Neural progenitor cell (in vitro differentiated cells): ENCODE measurements around the gene OXT. TPM values are rescaled to one million over a fixed set of nuclear protein-coding genes. Genes with fewer than 3 reads are reported as not detected.

Experiments
- DNase-seq: peaks from one replicate; pipeline ENCODE4 v3.0.0-alpha.2; 2016; ENCODE audit warnings: low spot score
- H2AFZ ChIP-seq: fragments of 200-600 bp; sonication (generic); replicated peaks from 2 replicates; pipeline ENCODE4 v1.6.1; 2016; ENCODE audit warnings: antibody characterized with exemption
- H3F3A ChIP-seq: fragments of 200-600 bp; sonication (generic); 2 replicates; pipeline ENCODE4 v1.6.1; 2016; ENCODE audit warnings: antibody characterized with exemption, low read depth
- H3K27ac ChIP-seq: fragments of 200-600 bp; sonication (generic); 2 replicates; pipeline ENCODE4 v1.5.1; 2016; ENCODE audit warnings: mild to moderate bottlenecking
- H3K27me3 ChIP-seq: fragments of 200-600 bp; sonication (generic); 2 replicates; pipeline ENCODE4 v1.6.1; 2016; ENCODE audit warnings: mild to moderate bottlenecking, moderate library complexity
- H3K36me3 ChIP-seq: fragments of 200-600 bp; sonication (generic); 2 replicates; pipeline ENCODE4 v1.5.1; 2016
- H3K4me1 ChIP-seq: fragments of 200-600 bp; sonication (generic); 2 replicates; pipeline ENCODE4 v1.6.1; 2016; ENCODE audit warnings: mixed run types
- H3K4me2 ChIP-seq: fragments of 200-600 bp; sonication (generic); 2 replicates; pipeline ENCODE4 v1.6.1; 2016
- H3K4me3 ChIP-seq: fragments of 200-600 bp; sonication (generic); 2 replicates; pipeline ENCODE4 v1.5.1; 2016
- H3K79me2 ChIP-seq: fragments of 200-600 bp; sonication (generic); 2 replicates; pipeline ENCODE4 v1.6.1; 2016; ENCODE audit warnings: low read depth
- H3K9ac ChIP-seq: fragments of 200-600 bp; sonication (generic); 2 replicates; pipeline ENCODE4 v1.6.1; 2016
- H3K9me3 ChIP-seq: fragments of 200-600 bp; sonication (generic); 2 replicates; pipeline ENCODE4 v1.5.1; 2016; ENCODE audit warnings: low read depth
- H4K20me1 ChIP-seq: fragments of 200-600 bp; sonication (generic); 2 replicates; pipeline ENCODE4 v1.6.1; 2016; ENCODE audit warnings: low read depth
- H3K27ac Mint-ChIP-seq: 3 replicates; pipeline ENCODE4 v1.8.0; 2021; ENCODE audit warnings: mixed read lengths
- H3K27me3 Mint-ChIP-seq: 2 replicates; pipeline ENCODE4 v1.8.0; 2022; ENCODE audit warnings: low read depth, mild to moderate bottlenecking, inconsistent platforms, moderate library complexity, mixed read lengths; ENCODE audit not compliant: insufficient read depth
- H3K36me3 Mint-ChIP-seq: 3 replicates; pipeline ENCODE4 v1.8.0; 2021; ENCODE audit warnings: mixed read lengths
- H3K4me1 Mint-ChIP-seq: 3 replicates; pipeline ENCODE4 v1.8.0; 2021; ENCODE audit warnings: mixed read lengths
- H3K4me3 Mint-ChIP-seq: 3 replicates; pipeline ENCODE4 v1.8.0; 2021; ENCODE audit warnings: mild to moderate bottlenecking, moderate library complexity, mixed read lengths
- H3K9me3 Mint-ChIP-seq: 3 replicates; pipeline ENCODE4 v1.8.0; 2020; ENCODE audit warnings: mixed read lengths
- EZH2 ChIP-seq: fragments of 200-600 bp; sonication (generic); IDR thresholded peaks from 2 replicates; pipeline ENCODE4 v1.6.1; 2017; ENCODE audit warnings: antibody characterized with exemption, mild to moderate bottlenecking, moderate library complexity
- EZH2phosphoT487 ChIP-seq: fragments of 200-600 bp; sonication (generic); IDR thresholded peaks from 2 replicates; pipeline ENCODE4 v1.6.1; 2017; ENCODE audit warnings: antibody characterized with exemption
- total RNA-seq: library from RNA; depleted of rRNA; stranded (reverse); fragments of >200 nt; gene quantifications from 2 replicates; pipeline ENCODE4 v1.2.3, GENCODE V29; 2015; ENCODE audit warnings: low replicate concordance
- TF ChIP-seq, protein P1 (sequence below): fragments of 200-600 bp; sonication (generic); IDR thresholded peaks from 2 replicates; pipeline ENCODE4 v1.5.1; 2017; ENCODE audit warnings: antibody characterized with exemption, mild to moderate bottlenecking

OXT gene
- total RNA-seq, 1 donor from 2014 or later, result not detected

DNA sequence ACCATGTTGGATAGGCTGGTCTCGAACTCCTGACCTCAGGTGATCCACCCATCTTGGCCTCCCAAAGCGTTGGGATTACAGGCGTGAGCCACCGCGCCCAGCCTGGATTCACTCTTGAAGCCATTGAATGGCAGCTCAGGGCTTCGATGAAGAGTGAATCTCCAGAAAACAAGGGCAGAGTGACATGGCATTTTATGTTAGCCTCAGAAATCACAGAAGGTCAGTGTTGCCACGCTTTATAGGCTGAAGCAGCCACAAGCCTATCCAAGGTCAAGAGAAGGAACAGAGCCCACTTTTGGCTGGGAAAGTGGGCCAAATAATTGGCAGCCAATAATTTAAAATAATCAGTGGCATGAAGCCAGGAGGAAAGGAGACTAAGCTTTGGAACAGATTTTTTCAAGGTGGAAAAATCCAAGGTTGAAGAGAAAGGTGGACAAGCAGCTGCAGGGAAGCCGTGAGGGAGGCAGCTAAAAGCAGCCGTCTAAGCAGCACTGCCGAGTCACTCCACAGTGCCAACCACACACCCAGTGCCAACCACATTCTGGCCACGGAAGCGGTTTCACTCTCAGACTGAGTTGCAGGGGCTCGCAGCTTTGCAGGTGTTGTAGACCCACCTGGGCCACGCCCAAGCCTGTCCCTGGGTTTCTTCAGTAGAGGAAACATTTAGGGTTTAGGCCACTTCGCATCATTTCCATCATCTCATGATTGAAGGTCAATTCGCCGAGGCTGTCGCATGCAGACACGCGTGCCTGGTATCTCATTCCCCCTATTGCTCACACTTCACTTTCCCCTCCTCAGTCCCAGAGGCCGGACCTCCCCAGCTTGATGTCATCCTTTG is 30.5 kb downstream of the OXT start:
- no peak for DNase-seq
- Mint-ChIP-seq H3K9me3 (peaks cover 3% of the 10 kb centered on the region), H3K27ac (no peak overlapping the region), H3K4me3 (no peak overlapping the region), H3K4me1 (peaks cover 2% of the 10 kb centered on the region), H3K36me3 (no peaks in the 10 kb centered on the region), H3K27me3 (peaks cover 3% of the 10 kb centered on the region)
- H3F3A ChIP-seq, result peaks cover 17% of the 10 kb centered on the region
- H3K4me1 ChIP-seq, result peaks cover 10% of the 10 kb centered on the region
- H2AFZ ChIP-seq, result no peak overlapping the region
- peaks cover 4% of the 10 kb centered on the region for H4K20me1 ChIP-seq
- TF ChIP-seq EZH2phosphoT487 (no peak), EZH2 (no peak)
- TF ChIP-seq, protein P1, sequence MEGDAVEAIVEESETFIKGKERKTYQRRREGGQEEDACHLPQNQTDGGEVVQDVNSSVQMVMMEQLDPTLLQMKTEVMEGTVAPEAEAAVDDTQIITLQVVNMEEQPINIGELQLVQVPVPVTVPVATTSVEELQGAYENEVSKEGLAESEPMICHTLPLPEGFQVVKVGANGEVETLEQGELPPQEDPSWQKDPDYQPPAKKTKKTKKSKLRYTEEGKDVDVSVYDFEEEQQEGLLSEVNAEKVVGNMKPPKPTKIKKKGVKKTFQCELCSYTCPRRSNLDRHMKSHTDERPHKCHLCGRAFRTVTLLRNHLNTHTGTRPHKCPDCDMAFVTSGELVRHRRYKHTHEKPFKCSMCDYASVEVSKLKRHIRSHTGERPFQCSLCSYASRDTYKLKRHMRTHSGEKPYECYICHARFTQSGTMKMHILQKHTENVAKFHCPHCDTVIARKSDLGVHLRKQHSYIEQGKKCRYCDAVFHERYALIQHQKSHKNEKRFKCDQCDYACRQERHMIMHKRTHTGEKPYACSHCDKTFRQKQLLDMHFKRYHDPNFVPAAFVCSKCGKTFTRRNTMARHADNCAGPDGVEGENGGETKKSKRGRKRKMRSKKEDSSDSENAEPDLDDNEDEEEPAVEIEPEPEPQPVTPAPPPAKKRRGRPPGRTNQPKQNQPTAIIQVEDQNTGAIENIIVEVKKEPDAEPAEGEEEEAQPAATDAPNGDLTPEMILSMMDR, result no peak
- H3K36me3 ChIP-seq, result no peaks in the 10 kb centered on the region
- no peak overlapping the region for H3K9ac ChIP-seq
- no peaks in the 10 kb centered on the region for H3K9me3 ChIP-seq
- no peak overlapping the region for H3K27ac ChIP-seq
- H3K4me2 ChIP-seq, result no peak overlapping the region
- H3K4me3 ChIP-seq, result no peak overlapping the region
- no peaks in the 10 kb centered on the region for H3K27me3 ChIP-seq
- no peaks in the 10 kb centered on the region for H3K79me2 ChIP-seq

DNA sequence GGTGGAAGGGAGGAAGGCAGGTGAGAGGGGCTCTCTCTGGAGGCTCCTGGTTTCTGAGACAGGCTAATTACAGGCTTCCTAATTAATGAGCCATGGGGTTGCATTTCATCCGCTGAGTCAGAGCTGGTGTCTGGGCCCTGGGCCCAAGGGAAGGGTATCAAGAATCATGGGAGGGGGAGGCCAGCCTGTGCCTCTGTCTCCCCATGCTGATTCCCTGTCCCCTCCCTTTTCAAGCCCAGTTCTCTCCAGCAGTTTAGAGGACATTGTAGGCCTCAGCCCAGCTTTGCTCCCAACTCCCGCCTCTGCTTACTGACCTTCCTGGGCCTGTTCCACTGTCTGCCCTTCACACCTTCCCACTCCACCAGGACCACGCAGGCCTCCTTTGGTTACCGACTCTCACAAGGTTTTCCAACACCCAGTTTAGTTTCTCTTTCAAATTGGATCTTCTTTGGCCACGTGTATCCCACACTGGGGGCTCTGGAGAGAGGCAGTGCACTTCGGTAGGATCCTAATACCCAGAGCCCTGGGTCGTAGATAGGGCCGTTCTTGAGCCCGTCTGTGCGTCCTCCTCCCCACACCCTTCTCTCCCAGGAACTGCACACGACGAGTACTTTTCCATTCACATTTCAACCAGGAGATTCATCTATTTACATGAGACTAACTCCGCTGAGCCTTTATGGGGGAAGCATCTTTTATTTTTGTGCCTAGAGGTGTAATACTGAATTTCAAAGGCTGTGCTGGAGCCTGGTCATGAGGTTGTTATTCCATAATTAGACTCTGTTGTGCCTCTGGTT is 31.4 kb downstream of the OXT start:
- H3K27ac ChIP-seq, result no peak overlapping the region
- H3K4me1 Mint-ChIP-seq, result peaks cover 7% of the 10 kb centered on the region
- no peaks in the 10 kb centered on the region for H3K36me3 Mint-ChIP-seq
- no peaks in the 10 kb centered on the region for H3K27me3 ChIP-seq
- H3K36me3 ChIP-seq, result no peaks in the 10 kb centered on the region
- no peak overlapping the region for H3K9ac ChIP-seq
- H2AFZ ChIP-seq, result no peak overlapping the region
- no peak overlapping the region for H3K4me3 ChIP-seq
- H3K9me3 ChIP-seq, result no peaks in the 10 kb centered on the region
- peaks cover 3% of the 10 kb centered on the region for H3K27me3 Mint-ChIP-seq
- no peak for DNase-seq
- peaks cover 7% of the 10 kb centered on the region for H4K20me1 ChIP-seq
- H3K4me2 ChIP-seq, result no peak overlapping the region
- peak overlapping the region; percentile 2 for H3K27ac Mint-ChIP-seq
- H3F3A ChIP-seq, result peaks cover 21% of the 10 kb centered on the region
- TF ChIP-seq, protein P1, result no peak
- no peak for TF ChIP-seq EZH2phosphoT487
- no peak for TF ChIP-seq EZH2
- peaks cover 3% of the 10 kb centered on the region for H3K9me3 Mint-ChIP-seq
- no peak overlapping the region for H3K4me3 Mint-ChIP-seq
- no peaks in the 10 kb centered on the region for H3K79me2 ChIP-seq
- peaks cover 18% of the 10 kb centered on the region for H3K4me1 ChIP-seq

DNA sequence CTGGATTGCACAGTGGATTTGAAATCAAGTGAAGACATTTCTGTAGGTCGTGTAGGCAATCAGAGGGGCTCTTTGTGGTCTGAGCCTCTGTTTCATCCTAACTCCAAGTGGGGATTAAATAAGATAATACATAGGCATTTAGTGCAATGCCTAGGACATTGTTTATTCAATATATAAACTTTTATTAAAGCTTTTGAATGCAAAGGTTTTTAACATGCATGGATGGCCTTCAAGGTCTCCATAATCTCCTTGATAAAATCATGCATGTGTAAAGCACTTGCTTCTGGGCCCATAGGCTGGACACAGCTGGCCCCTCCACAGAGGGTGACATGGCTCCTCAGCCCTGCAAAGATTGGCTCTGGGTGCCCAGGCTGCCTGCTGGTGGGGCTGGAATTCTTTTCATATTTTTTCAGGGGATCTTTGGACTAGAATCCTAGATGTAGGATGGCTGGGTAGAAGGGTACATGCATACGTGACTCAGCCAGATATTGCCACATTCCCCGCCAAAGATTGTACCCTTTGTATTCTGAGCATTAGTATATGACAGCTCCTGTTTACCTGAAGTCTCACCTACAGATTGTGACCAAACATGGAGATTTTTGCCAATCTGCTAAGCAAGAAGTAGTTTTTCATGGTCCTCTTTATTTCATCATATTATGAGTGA is 32.1 kb downstream of the OXT start:
- H3K9ac ChIP-seq, result no peak overlapping the region
- H3K27ac Mint-ChIP-seq, result no peak overlapping the region
- H3K27ac ChIP-seq, result no peak overlapping the region
- H3K4me3 Mint-ChIP-seq, result no peak overlapping the region
- peaks cover 3% of the 10 kb centered on the region for H3K9me3 Mint-ChIP-seq
- DNase-seq, result no peak
- H3K36me3 ChIP-seq, result no peaks in the 10 kb centered on the region
- H3K36me3 Mint-ChIP-seq, result no peaks in the 10 kb centered on the region
- H3F3A ChIP-seq, result peaks cover 21% of the 10 kb centered on the region
- no peak overlapping the region for H2AFZ ChIP-seq
- no peaks in the 10 kb centered on the region for H3K27me3 ChIP-seq
- peaks cover 18% of the 10 kb centered on the region for H3K4me1 ChIP-seq
- peaks cover 7% of the 10 kb centered on the region for H3K4me1 Mint-ChIP-seq
- H3K79me2 ChIP-seq, result no peaks in the 10 kb centered on the region
- TF ChIP-seq, protein P1, result no peak
- TF ChIP-seq EZH2 (no peak), EZH2phosphoT487 (no peak)
- H3K4me3 ChIP-seq, result no peak overlapping the region
- H3K9me3 ChIP-seq, result no peaks in the 10 kb centered on the region
- H3K27me3 Mint-ChIP-seq, result peaks cover 3% of the 10 kb centered on the region
- peaks cover 7% of the 10 kb centered on the region for H4K20me1 ChIP-seq
- H3K4me2 ChIP-seq, result no peak overlapping the region
